ENCODE measurements around the gene DQX1. TPM values are rescaled to one million over a fixed set of nuclear protein-coding genes. Genes with fewer than 3 reads are reported as not detected.

The DQX1 gene
- polyA plus RNA-seq, 1 experiment, result not detected

DNA sequence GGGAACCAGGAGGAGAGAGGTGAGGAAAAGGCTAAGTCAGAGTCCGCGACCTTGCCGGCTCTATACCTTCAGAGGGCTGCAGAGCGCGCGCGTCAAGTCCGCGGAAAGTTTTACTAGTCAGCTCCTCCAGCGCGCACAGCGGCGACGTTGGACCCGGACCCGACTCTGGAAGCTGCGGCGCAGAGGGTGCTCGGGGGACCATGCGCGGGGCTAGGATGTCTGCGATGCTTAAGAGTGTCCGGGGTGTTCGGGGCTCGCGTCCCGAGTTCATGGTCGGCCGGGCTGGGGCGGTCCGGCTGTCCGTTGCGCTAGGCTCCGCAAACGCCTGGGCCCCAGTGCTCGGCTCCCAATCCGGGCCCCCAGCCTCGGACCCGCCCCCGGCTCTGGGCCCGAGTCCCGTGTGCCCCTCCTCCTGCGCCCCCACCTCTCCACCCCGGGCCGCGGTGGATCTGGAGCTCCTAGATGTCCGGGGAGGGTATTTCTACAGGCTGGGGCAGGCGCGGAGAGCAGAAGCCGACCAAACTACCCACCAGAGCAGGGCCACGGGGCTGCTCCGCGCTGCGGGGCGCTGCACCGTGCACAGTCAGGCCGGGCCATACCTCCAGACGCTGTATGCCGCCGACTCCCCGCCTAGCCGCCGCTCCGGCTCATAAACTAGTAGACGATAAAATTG is 26.6 kb downstream of the DQX1 start, which contains the start of gene LBX2:
Gene LBX2 (minus strand): TSS at position 337 of the 673 bp plus-strand sequence. CDS start 66 bp downstream, at position 271.
- peaks cover 40% of the 10 kb centered on the region for H3K27me3 ChIP-seq (ENCODE audit: control insufficient read depth, insufficient read depth, low read length)
- ChIA-PET POLR2A (interaction anchor here (1.1 kb wide), 1 partner anchor 30 kb away, joined by 4 read pairs; the partner anchor contains the start of genes AUP1 and HTRA2), CTCF (interaction anchor here (1.7 kb wide), 1 partner anchor 89 kb away, joined by 7 read pairs; no protein-coding TSS in a partner anchor)
- no peak within 1 kb of the TSS for H3K27ac ChIP-seq (ENCODE audit: low read depth, low read length)
- no peak for TF ChIP-seq CTCF (IDR thresholded peaks at IDR 0.05; ENCODE audit: low read depth, low read length)
- H3K9me3 ChIP-seq (ENCODE audit: control insufficient read depth, insufficient read depth, low read length), result no peaks in the 10 kb centered on the region; the same call in 1 of the 2 replicates
- peak within 1 kb of the TSS; percentile 48 for H3K4me3 ChIP-seq (ENCODE audit: low read depth, low read length)
- no peak for DNase-seq (ENCODE audit: low read depth, low spot score)

DNA sequence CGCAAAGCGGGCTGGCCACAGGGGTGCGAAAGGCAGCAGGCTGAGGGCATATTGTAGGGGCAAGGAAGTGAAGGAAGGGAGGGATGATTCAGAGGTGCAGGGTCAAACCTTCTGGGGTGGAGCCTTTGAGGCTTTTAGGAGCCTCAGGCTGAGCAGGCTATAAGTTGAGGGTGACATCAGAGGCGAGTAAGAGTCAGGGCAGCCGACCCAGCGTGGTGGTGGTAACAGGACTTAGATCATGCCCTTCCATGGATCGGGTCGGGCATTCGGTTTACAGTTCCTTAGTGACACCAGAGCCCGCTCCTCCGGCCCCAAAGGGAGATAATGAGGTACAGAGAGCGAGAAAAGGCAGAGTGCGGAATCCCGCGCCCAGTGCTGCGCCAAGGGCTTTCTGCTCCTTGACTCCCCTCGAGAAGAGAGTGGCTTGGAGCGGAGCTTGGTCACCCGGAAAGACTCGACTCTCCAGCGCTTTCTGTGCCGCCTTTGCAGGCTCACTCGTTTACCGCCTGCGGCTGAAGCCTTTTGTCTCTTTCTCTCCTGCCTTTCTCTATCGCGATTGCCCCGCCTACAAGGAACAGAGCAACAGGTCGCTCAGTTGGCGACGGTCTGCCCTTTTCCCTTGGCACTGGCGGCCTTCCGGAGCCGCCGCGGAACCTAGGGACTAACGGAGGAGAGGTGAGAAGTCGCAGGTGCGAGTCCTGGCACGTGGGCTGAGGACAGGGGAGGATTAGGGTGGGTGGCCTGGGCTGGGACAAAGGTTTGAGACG is 27.3 kb downstream of the DQX1 start:
- Histone ChIP-seq H3K9me3 (ENCODE audit: control insufficient read depth, insufficient read depth, low read length) (no peaks in the 10 kb centered on the region; the same call in 1 of the 2 replicates), H3K27ac (ENCODE audit: low read depth, low read length) (no peak overlapping the region), H3K4me3 (ENCODE audit: low read depth, low read length) (peak overlapping the region; percentile 48), H3K27me3 (ENCODE audit: control insufficient read depth, insufficient read depth, low read length) (peaks cover 40% of the 10 kb centered on the region)
- no peak for TF ChIP-seq CTCF (IDR thresholded peaks at IDR 0.05; ENCODE audit: low read depth, low read length)
- POLR2A ChIA-PET, result interaction anchor here (1.1 kb wide), 1 partner anchor 31 kb away, joined by 4 read pairs; the partner anchor contains the start of genes AUP1 and HTRA2
- DNase-seq (ENCODE audit: low read depth, low spot score), result no peak
- CTCF ChIA-PET, result interaction anchor here (1.7 kb wide), 1 partner anchor 90 kb away, joined by 7 read pairs; no protein-coding TSS in a partner anchor

GRCh38 chr2:74497777-74498499 is 28.1 kb downstream of the DQX1 start:
- CTCF ChIA-PET, result interaction anchor here (2.2 kb wide), 1 partner anchor 15 kb away, joined by 7 read pairs; the partner anchor contains the start of genes CCDC142 and TTC31
- peak overlapping the region; percentile 45 for H3K4me3 ChIP-seq (ENCODE audit: low read depth, low read length)

More at GRCh38 chr2:74497777-74498499, 28.1 kb downstream of the DQX1 start:
- Histone ChIP-seq H3K9me3 (ENCODE audit: control insufficient read depth, insufficient read depth, low read length) (no peaks in the 10 kb centered on the region; the same call in 1 of the 2 replicates), H3K27ac (ENCODE audit: low read depth, low read length) (no peak overlapping the region), H3K27me3 (ENCODE audit: control insufficient read depth, insufficient read depth, low read length) (peaks cover 40% of the 10 kb centered on the region)
- no peak for DNase-seq (ENCODE audit: low read depth, low spot score)
- no peak for TF ChIP-seq CTCF (IDR thresholded peaks at IDR 0.05; ENCODE audit: low read depth, low read length)
- POLR2A ChIA-PET, result no interaction called here
